ENCODE results near the gene GGA1.

Gene GGA1

GRCh38 chr22:37661160-37661924, 52.7 kb downstream of the GGA1 start:
- no peak overlapping the region for H3K4me3 ChIP-seq (ENCODE audit: low read depth, low read length)
- DNase-seq (ENCODE audit: low read depth): peak; percentile 84
- peak; percentile 80 for TF ChIP-seq CTCF (conservative IDR thresholded peaks at IDR 0.05; ENCODE audit: low read depth, low read length)

GRCh38 chr22:37662039-37662438, 53.4 kb downstream of the GGA1 start:
- DNase-seq (ENCODE audit: low read depth): no peak
- TF ChIP-seq CTCF (conservative IDR thresholded peaks at IDR 0.05; ENCODE audit: low read depth, low read length): no peak
- H3K4me3 ChIP-seq (ENCODE audit: low read depth, low read length): no peak overlapping the region

DNA sequence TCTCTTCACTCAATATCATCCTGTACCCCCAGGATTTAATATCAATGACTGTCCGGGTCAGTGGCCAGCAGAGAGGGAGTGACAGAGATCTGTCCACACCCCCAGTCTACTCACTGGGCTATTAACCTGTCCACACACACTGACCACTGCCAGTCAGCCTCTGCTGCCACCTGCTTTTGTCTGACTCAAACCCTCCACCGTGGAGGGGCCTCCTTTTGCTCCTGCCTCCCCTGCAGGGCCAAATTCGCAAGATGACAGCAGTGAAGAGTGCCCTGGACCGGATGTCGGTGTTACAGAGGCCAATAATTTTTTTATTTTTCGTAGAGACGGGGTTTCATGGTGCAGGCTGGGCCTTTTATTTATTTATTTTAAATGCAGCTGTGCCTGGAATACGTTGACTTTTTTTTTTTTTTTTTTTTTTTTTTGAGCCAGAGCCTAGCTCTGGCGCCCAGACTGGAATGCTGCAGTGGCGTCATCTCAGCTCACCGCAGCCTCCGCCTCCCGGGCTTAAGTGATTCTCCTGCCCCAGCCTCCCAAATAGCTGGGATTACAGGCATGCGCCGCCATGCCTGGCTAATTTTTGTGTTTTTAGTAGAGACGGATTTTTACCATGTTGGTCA, 55.0 kb downstream of the GGA1 start:
- no peak for TF ChIP-seq CTCF (conservative IDR thresholded peaks at IDR 0.05; ENCODE audit: low read depth, low read length)
- H3K4me3 ChIP-seq (ENCODE audit: low read depth, low read length): no peak overlapping the region
- DNase-seq (ENCODE audit: low read depth): no peak

DNA sequence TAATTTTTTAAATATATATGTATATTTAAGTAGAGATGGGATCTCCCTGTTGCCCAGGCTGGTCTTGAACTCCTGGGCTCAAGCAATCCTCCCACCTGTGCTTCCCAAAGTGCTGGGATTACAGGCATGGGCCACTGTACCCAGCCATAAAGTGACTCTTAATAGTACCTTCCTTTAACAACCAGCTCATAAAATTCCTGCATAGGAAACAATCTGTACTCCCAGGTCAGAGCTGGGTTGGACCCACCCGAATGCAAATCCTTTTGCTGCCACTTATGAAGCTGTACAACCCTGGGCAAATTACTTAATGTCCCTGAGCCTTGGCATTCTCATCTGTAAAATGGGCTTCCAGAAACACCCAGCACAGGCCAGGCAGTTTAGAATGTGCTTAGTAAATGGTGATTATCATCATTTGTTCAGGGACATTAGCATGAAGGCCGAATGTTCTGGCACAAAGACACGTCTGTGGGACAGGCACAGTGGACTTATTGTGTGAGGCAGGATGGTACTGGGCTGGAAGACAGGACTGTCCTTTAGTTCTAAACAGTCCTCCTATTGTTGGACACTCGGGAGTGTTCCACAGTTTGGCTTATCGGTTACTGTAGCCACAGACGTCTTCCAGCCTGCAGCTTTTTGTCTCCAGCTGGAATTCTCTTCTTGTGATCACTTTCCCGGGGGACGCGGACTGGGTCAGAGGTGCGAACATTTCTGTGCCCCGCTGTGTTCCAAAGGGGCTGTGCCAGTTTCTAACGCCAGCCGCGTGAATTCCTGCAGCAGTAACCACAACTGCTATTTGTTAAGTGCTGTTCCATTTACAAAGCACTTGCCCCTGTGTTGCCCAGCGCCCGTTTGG, 55.8 kb downstream of the GGA1 start:
- TF ChIP-seq CTCF (conservative IDR thresholded peaks at IDR 0.05; ENCODE audit: low read depth, low read length): no peak
- DNase-seq (ENCODE audit: low read depth): no peak

GRCh38 chr22:37665487-37665886, 56.9 kb downstream of the GGA1 start:
- no peak for DNase-seq (ENCODE audit: low read depth)
- H3K4me3 ChIP-seq (ENCODE audit: low read depth, low read length): no peak overlapping the region
- TF ChIP-seq CTCF (conservative IDR thresholded peaks at IDR 0.05; ENCODE audit: low read depth, low read length): no peak

More for the DNA sequence above, 55.8 kb downstream of the GGA1 start:
- no peak overlapping the region for H3K4me3 ChIP-seq (ENCODE audit: low read depth, low read length)

DNA sequence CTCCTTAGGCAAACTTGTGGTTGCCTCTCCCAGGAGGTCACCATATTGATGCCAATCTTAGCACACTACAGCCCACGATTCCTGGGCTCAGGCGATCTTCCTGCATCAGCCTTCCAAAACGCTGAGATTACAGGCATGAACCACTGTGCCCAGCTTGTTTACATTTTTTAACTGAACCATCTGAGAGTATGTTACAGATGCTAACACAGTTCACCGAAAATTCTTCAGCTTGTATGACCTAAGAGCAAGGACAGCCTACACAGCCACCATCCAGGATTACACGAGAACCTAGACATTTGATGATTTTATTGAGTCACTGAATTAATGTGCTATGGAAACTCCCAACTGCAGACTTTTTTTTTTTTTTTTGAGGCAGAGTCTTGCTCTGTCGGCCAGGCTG, 61.0 kb downstream of the GGA1 start:
- TF ChIP-seq CTCF (conservative IDR thresholded peaks at IDR 0.05; ENCODE audit: low read depth, low read length): no peak
- no peak for DNase-seq (ENCODE audit: low read depth)
- no peak overlapping the region for H3K4me3 ChIP-seq (ENCODE audit: low read depth, low read length)

All from choroid plexus epithelial cell (primary cell).